AG04449 (cell line): ENCODE measurements around the gene PTPRH.

Experiments used
- CTCF ChIA-PET: fragments of 350-600 bp; formaldehyde crosslinking; extraction: SDS; loops from one replicate; lab custom pipeline; 2021; ENCODE audit warnings: antibody characterized with exemption; lab: Yijun Ruan, JAX
- POLR2A ChIA-PET: fragments of 400-600, 350-600 bp; formaldehyde crosslinking; extraction: SDS; loops from one replicate; lab custom pipeline; 2020; ENCODE audit warnings: antibody characterized with exemption, inconsistent platforms; lab: Yijun Ruan, JAX
- DNase-seq: peaks from one replicate; pipeline ENCODE4 v3.0.0-alpha.2; 2010; ENCODE audit warnings: low read depth, low spot score
- H3K4me3 ChIP-seq: 2 replicates; pipeline ENCODE4 v1.5.1; 2011; ENCODE audit warnings: low read depth, mild to moderate bottlenecking, control low read depth, low read length
- CTCF ChIP-seq: IDR thresholded peaks from one replicate; pipeline ENCODE4 v1.5.1; 2011; ENCODE audit warnings: mild to moderate bottlenecking, moderate library complexity, low read length, control low read depth, inconsistent platforms; ENCODE audit not compliant: insufficient read depth; ENCODE audit errors: missing control alignments

PTPRH gene

GRCh38 chr19:55181740-55182139 is 27.6 kb downstream of the PTPRH start:
- no peak for DNase-seq
- TF ChIP-seq CTCF = no peak
- POLR2A ChIA-PET = no interaction called here
- H3K4me3 ChIP-seq = no peak overlapping the region
- CTCF ChIA-PET = interaction anchor here (0.8 kb wide), 1 partner anchor 286 kb away, joined by 3 read pairs; no protein-coding TSS in a partner anchor

DNA sequence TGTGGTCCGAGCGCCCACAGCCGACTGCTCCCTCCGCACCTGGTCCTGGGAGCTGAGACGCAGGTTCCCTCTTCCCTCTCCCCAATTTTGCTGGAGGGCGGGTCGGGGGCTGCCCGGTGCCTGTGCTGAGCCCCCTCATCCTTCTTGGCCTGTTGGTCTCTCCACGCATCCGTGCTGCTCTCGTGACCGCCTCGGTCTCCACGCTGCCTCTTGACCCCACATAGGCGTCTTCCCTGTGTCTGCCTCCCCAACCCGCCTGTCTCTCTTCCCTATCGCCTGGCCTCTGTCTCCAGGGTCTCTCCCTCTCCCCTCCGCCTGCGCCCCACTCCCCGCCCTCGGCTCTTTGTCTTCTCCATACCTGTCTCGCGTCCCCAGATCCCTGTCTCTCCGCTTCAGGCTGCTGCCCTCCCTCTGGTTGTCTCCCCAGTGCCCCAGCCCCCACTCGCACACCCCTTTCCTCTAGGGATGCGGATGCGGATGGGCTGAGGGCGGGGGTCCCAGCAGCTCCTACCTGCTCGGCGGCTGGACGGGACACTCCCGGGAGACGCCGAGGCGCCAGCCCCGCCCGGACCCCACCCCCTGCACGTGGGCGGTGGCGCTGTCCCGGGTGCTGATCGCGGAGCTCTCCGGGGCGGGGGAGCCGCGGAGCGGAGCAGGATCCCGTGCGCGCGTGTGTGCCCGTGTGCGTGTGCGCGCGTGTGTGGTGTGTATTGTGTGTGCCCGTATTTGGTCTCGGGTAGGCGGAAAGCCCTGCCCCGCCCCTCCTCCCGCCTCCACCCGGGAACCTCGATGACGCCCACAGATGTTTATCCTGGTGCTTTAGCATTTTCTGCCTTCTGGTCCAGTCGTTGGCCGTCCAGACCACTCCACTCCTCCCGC is 29.5 kb downstream of the PTPRH start, which contains the start of gene SYT5:
SYT5 (minus strand) TSS at position 684 of the 879 bp plus-strand sequence. CDS start 1,248 bp downstream, outside the sequence.
- no peak for TF ChIP-seq CTCF
- ChIA-PET POLR2A (interaction anchor here (0.6 kb wide), 1 partner anchor 227 kb away, joined by 3 read pairs; no protein-coding TSS in a partner anchor), CTCF (interaction anchor here (0.6 kb wide), 1 partner anchor 91 kb away, joined by 3 read pairs; no protein-coding TSS in a partner anchor)
- DNase-seq = no peak
- peak within 1 kb of the TSS; percentile 56 for H3K4me3 ChIP-seq

DNA sequence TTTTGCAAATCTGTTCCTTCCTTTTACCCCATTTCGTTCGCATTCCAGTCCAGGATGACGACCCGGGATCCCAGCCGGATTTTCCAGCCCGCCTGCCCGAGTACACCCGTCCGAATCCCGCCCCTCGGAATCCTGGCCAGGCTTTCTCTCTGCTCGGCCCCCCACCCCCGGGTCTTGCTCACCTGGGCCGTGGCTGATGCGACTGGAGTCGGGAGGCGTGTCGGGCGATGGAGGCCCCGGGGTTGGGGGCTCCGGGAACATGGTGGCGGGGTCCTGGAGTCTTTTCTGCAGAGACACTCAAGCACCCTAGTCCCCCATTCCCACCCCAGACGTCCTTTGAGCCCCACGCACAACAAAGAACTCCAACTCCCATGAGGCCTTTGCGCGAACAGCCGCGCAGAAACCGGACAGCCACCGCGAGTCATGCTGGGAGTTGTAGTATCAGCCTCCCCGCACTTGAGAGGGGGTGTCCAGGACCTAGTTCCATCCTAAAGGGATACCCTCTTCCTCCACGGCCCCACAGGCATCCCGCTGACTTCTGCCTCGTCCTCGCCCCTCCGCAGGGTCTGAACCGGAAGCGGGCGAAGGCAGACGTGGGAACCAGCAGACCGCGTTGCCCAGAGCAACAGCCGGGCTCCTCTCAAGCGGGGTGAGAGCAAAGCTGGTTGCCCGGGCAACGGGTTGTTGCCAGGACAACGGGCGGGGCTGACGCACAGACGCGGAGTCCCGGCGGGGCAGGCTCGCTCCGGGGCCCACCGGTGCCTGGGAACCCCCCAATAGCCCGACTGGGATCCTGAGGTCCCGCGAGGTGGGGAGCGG is 30.3 kb downstream of the PTPRH start:
- no peak for DNase-seq
- ChIA-PET POLR2A (no interaction called here), CTCF (interaction anchor here (1.0 kb wide), 1 partner anchor 19 kb away, joined by 3 read pairs; no protein-coding TSS in a partner anchor)
- no peak for TF ChIP-seq CTCF
- peak overlapping the region; percentile 56 for H3K4me3 ChIP-seq

GRCh38 chr19:55176076-55176475 is 33.2 kb downstream of the PTPRH start:
- DNase-seq = no peak
- TF ChIP-seq CTCF = no peak
- H3K4me3 ChIP-seq = no peak overlapping the region
- ChIA-PET POLR2A (no interaction called here), CTCF (interaction anchor here (4.9 kb wide), 1 partner anchor 17 kb away, joined by 32 read pairs; the partner anchor contains the start of gene TNNI3)

DNA sequence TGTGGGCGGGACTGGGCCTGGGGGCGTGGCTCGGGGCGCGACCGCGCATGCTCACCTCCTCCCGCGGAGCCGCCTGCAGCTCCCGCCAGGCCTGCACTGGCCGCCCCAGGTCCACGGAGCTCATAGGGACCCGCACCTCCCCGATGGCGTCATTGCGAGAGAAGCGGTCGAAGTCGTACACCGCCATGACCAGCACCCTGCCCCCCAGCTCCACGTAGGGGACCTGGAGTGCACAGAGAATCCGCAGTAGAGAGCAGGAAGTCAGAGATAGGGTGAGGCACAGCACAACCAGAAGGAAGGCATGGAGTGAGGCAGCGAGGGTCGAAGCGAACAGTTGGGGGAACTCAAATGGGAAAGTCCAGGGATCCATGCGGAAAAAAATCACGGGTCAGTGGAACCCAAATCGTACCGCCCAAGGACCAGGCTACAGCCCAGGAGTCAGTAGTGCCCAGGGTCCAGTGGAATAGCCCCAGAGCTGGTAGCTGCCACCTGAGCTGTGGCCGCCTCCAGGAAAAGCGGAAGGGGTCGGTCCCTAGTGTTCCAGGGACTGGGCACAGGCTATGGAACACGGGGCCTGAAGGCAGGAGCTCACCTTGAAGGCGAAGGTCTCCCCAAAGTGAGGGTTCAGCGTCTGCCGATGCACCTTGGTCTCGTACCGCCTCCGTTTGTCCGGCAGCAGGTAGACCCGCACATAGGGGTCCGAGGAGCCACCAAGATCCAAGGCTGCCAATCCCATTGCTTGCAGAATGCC is 34.0 kb downstream of the PTPRH start:
- no peak for DNase-seq
- no peak for TF ChIP-seq CTCF
- H3K4me3 ChIP-seq = no peak overlapping the region
- ChIA-PET POLR2A (interaction anchor here (1.2 kb wide), 1 partner anchor 232 kb away, joined by 4 read pairs; the partner anchor contains the start of gene UBE2S), CTCF (interaction anchor here (1.3 to 4.9 kb wide), 4 partner anchors 9 to 208 kb away, joined by 3 to 32 read pairs (median 6); partner anchors contain the start of genes TMEM238 and TNNI3)
